ENCODE data around the gene WDTC1. TPM values are rescaled to one million over a fixed set of nuclear protein-coding genes. Genes with fewer than 3 reads are reported as not detected.

Gene WDTC1
- total and polyA plus RNA-seq, 2 of the 8 experiments (the other 6 are each of a cell fraction or from before 2014, with no cell fraction given) = 7.5 to 18.7 TPM

- FAIRE-seq = no peak
- 97% methylated on average over 5 of the region's 5 CpGs; no CpG with 5 or more reads in 1 of the 2 experiments for WGBS, 2 experiments (ENCODE audit: extremely low coverage in 1 of 2, insufficient coverage in 1 of 2, insufficient read length in 1 of 2, insufficient replicate concordance in 2 of 2, low coverage in 1 of 2, low lambda C conversion rate in 2 of 2, missing lambda C conversion rate in 1 of 2)
- peaks cover 4 to 18% (median 11%) of the 10 kb centered on the region in 4 experiments; a peak in 7 of 8 replicates for H3K36me3 ChIP-seq (ENCODE audit: control insufficient read depth in 2 of 4, insufficient read depth in 4 of 4, low read length in 3 of 4)
These were observed 97.5 kb downstream of the WDTC1 start for GRCh38 chr1:27331922-27332321.

More at GRCh38 chr1:27331922-27332321, 97.5 kb downstream of the WDTC1 start:
- Histone ChIP-seq H3K4me2 (ENCODE audit: insufficient read depth in 1 of 2, low read depth in 2 of 2, low read length in 2 of 2) (no peak overlapping the region), H3K27me3 (replicated peaks in 1 of 4; ENCODE audit: control insufficient read depth in 3 of 4, extremely low read depth in 1 of 4, insufficient read depth in 3 of 4, low read length in 3 of 4) (no peaks in the 10 kb centered on the region), H2BK5ac (ENCODE audit: low read depth, low read length) (no peak overlapping the region), H3K27ac (ENCODE audit: low read depth, low read length) (no peak overlapping the region), H4K20me1 (replicated peaks in 1 of 2; ENCODE audit: control insufficient read depth in 1 of 2, insufficient read depth in 2 of 2, low read length in 2 of 2) (peaks cover 8 to 20% of the 10 kb centered on the region in 2 experiments), H4K5ac (ENCODE audit: insufficient read length, low read depth, low read length) (no peak overlapping the region), H3K23ac (ENCODE audit: insufficient read length) (no peak overlapping the region), H3K56ac (replicated peaks; ENCODE audit: insufficient read length, low read depth, low read length) (no peak overlapping the region), H2AK5ac (ENCODE audit: low read depth, low read length) (no peak overlapping the region), H3K23me2 (ENCODE audit: low read depth, low read length) (no peaks in the 10 kb centered on the region), H3K18ac (ENCODE audit: extremely low read depth, low read length) (no peak overlapping the region), H2BK12ac (ENCODE audit: low read depth, low read length) (no peak overlapping the region), H3K14ac (ENCODE audit: insufficient read length) (no peak overlapping the region), H4K91ac (replicated peaks; ENCODE audit: insufficient read length, low read length) (no peak overlapping the region), H2BK15ac (ENCODE audit: low read length) (no peak overlapping the region), H3K79me2 (ENCODE audit: control insufficient read depth in 1 of 2, insufficient read depth in 2 of 2, low read length in 2 of 2) (peaks cover 0 to 19% of the 10 kb centered on the region in 2 experiments; a peak in 3 of 4 replicates), H3K4me3 (ENCODE audit: extremely low read depth in 1 of 4, insufficient read depth in 2 of 4, low read depth in 3 of 4, low read length in 4 of 4) (no peak overlapping the region), H2AFZ (ENCODE audit: low read length) (no peak overlapping the region), H3K4ac (replicated peaks; ENCODE audit: insufficient read length, low read depth, low read length) (no peak overlapping the region), H3K4me1 (replicated peaks in 1 of 4; ENCODE audit: control insufficient read depth in 3 of 4, insufficient read depth in 4 of 4, low read length in 3 of 4) (no peaks in the 10 kb centered on the region), H4K8ac (ENCODE audit: extremely low read depth, insufficient read depth, low read length) (no peak overlapping the region), H3K79me1 (ENCODE audit: low read depth, low read length) (0 out of 2 replicates have a peak, but pooled peaks cover 3% of the 10 kb centered on the region), H3K9ac (replicated peaks in 1 of 4; ENCODE audit: extremely low read depth in 1 of 4, low read depth in 3 of 4, low read length in 3 of 4) (no peak overlapping the region), H2BK120ac (replicated peaks; ENCODE audit: low read depth, low read length) (no peak overlapping the region), H3K9me3 (ENCODE audit: insufficient read depth in 2 of 2, low read depth in 1 of 2, low read length in 1 of 2) (no peaks in the 10 kb centered on the region), H2BK20ac (ENCODE audit: low read length) (no peak overlapping the region)
- TF ChIP-seq CBX8 (IDR thresholded peaks at IDR 0.05; ENCODE audit: borderline replicate concordance, low read depth, low read length) = no peak
- ChIA-PET CTCF (ENCODE audit: partially characterized antibody) (interaction anchor here (0.5 to 17.0 kb wide), 31 partner anchors 8 to 362 kb away, joined by 3 to 321 read pairs (median 7); partner anchors contain the start of genes CD164L2, MAP3K6, SYTL1 and TMEM222), POLR2A (ENCODE audit: partially characterized antibody) (interaction anchor here (0.9 to 2.4 kb wide), 7 partner anchors 9 to 34 kb away, joined by 3 to 14 read pairs (median 7); partner anchors contain the start of genes SYTL1 and TMEM222)
- no peak for DNase-seq (ENCODE audit: low read depth in 1 of 2, low spot score in 2 of 2)
